Right lobe of liver (tissue), 4 donors: ENCODE results near the gene CFAP119.

Experiments used
- CTCF ChIP-seq, 4 donors: fragments of 200-600 bp in 3 of 4; fragments of 450-650 bp in 1 of 4; IDR thresholded peaks; one replicate each; pipeline versions ENCODE4 v1.5.1 to v1.8.0; 2016 to 2022; ENCODE audit warnings: antibody characterized with exemption in 4 of 4, mild to moderate bottlenecking in 2 of 4
- POLR2A ChIP-seq: fragments of 450-650 bp; IDR thresholded peaks from one replicate; pipeline ENCODE4 v1.6.1; 2017; ENCODE audit warnings: antibody characterized with exemption, mild to moderate bottlenecking
- donor health status: DM: no; HTN: no; CAD: no.
- donor health status: DM: no; HTN: no; CAD: no.
- donor health status: DM: no; HTN: yes; CAD: no.

GRCh38 chr16:30744183-30744582 is 17.7 kb downstream of the CFAP119 start:
- TF ChIP-seq POLR2A: no peak
- no peak for TF ChIP-seq CTCF (IDR thresholded peaks at IDR 0.05)
